ENCODE results near the gene DMRTC2.

- TF ChIP-seq ZHX1 (conservative IDR thresholded peaks at IDR 0.05; ENCODE audit: low read length): no peak
- TF ChIP-seq ZNF707 (CRISPR knock-in tag; conservative IDR thresholded peaks at IDR 0.05): no peak
- no peak for TF ChIP-seq ZNF696 (CRISPR knock-in tag; conservative IDR thresholded peaks at IDR 0.05)
- TF ChIP-seq ZNF436 (CRISPR knock-in tag; IDR thresholded peaks at IDR 0.05): no peak
- no peak for TF ChIP-seq CTCF (IDR thresholded peaks at IDR 0.05 in 2 of 3, conservative IDR thresholded peaks at IDR 0.05 in 1 of 3; ENCODE audit: insufficient read depth in 2 of 3, low read depth in 1 of 3, low read length in 3 of 3)
- TF ChIP-seq TCF7L2 (IDR thresholded peaks at IDR 0.05; ENCODE audit: low read depth, low read length): no peak
- TF ChIP-seq ZC3H11A (IDR thresholded peaks at IDR 0.05; ENCODE audit: low read depth, low read length): no peak
- TF ChIP-seq ETV5 (CRISPR knock-in tag; IDR thresholded peaks at IDR 0.05; ENCODE audit: low read depth): no peak
- no peak for TF ChIP-seq MCM3 (IDR thresholded peaks at IDR 0.05)
- TF ChIP-seq EP300 (IDR thresholded peaks at IDR 0.05; ENCODE audit: low read length): no peak
- TF ChIP-seq KLF13 (tag; IDR thresholded peaks at IDR 0.05; ENCODE audit: borderline replicate concordance, low read depth): no peak
Observed at GRCh38 chr19:41799444-41800000, 45.3 kb upstream of the DMRTC2 start.
